CD4-positive, alpha-beta T cell (primary cell): ENCODE data around the gene TPD52L1. TPM values are rescaled to one million over a fixed set of nuclear protein-coding genes. Genes with fewer than 3 reads are reported as not detected.

Experiments
- ATAC-seq: fragments of 200-7000 bp; cut with Tn5 transposase; one replicate; pipeline ENCODE4 v1.10.0; 2022; ENCODE audit warnings: mild to moderate bottlenecking; ENCODE audit not compliant: poor library complexity
- CTCF ChIA-PET: fragments of 350-600 bp; sonication (Branson Sonifier 250); formaldehyde crosslinking; loops from one replicate; lab custom pipeline; 2021; ENCODE audit warnings: antibody characterized with exemption, inconsistent platforms; lab: Charles Lee
- POLR2A ChIA-PET: fragments of 350-600 bp; sonication (Branson Sonifier 250); formaldehyde crosslinking; loops from one replicate; lab custom pipeline; 2021; ENCODE audit warnings: antibody characterized with exemption, inconsistent platforms; lab: Charles Lee
- DNase-seq, 14 experiments: peaks; one replicate each; pipeline ENCODE4 v3.0.0-alpha.2; 2013 to 2020; ENCODE audit warnings: mixed read lengths in 2 of 14
- H3K27ac ChIP-seq, 2 donors: one replicate each; pipeline versions ENCODE4 v1.5.1 to v1.7.0; 2013; ENCODE audit warnings: low read length in 2 of 2, low read depth in 1 of 2, mild to moderate bottlenecking in 1 of 2
- H3K27me3 ChIP-seq, 2 experiments: 1 replicate in 1 of 2; 2 replicates in 1 of 2; pipeline versions ENCODE4 v1.6.1 to v1.7.0; 2013; ENCODE audit warnings: low read length in 2 of 2, control low read depth in 1 of 2, mild to moderate bottlenecking in 1 of 2, moderate library complexity in 1 of 2; ENCODE audit not compliant: insufficient read depth in 2 of 2, control insufficient read depth in 1 of 2
- H3K36me3 ChIP-seq: one replicate; pipeline ENCODE4 v1.6.1; 2013; ENCODE audit warnings: low read length, control low read depth; ENCODE audit not compliant: insufficient read depth
- H3K4me1 ChIP-seq: one replicate; pipeline ENCODE4 v1.6.1; 2013; ENCODE audit warnings: low read length, control low read depth; ENCODE audit not compliant: insufficient read depth
- H3K4me3 ChIP-seq: one replicate; pipeline ENCODE4 v1.5.1; 2013; ENCODE audit warnings: mild to moderate bottlenecking, low read length, moderate library complexity
- H3K9me3 ChIP-seq, 2 experiments: 1 replicate in 1 of 2; 2 replicates in 1 of 2; pipeline versions ENCODE4 v1.6.1 to v1.7.0; 2013; ENCODE audit warnings: low read length in 2 of 2, mild to moderate bottlenecking in 2 of 2, control low read depth in 1 of 2, moderate library complexity in 1 of 2; ENCODE audit not compliant: control insufficient read depth in 1 of 2, insufficient read depth in 1 of 2
- H3K27ac Mint-ChIP-seq: one replicate; pipeline ENCODE4 v1.8.0; 2020; ENCODE audit warnings: mixed read lengths
- H3K27me3 Mint-ChIP-seq: one replicate; pipeline ENCODE4 v1.8.0; 2021; ENCODE audit warnings: mixed read lengths
- H3K36me3 Mint-ChIP-seq: one replicate; pipeline ENCODE4 v1.8.0; 2021; ENCODE audit warnings: low read depth, mixed read lengths
- H3K4me1 Mint-ChIP-seq: one replicate; pipeline ENCODE4 v1.8.0; 2021; ENCODE audit warnings: low read depth, mixed read lengths
- H3K4me3 Mint-ChIP-seq: one replicate; pipeline ENCODE4 v1.8.0; 2020; ENCODE audit warnings: mild to moderate bottlenecking, mixed read lengths
- H3K9me3 Mint-ChIP-seq: one replicate; pipeline ENCODE4 v1.8.0; 2020; ENCODE audit warnings: mixed read lengths
- CTCF ChIP-seq: fragments of 200-600 bp; IDR thresholded peaks from one replicate; pipeline ENCODE4 v1.8.0; 2022; ENCODE audit warnings: antibody characterized with exemption, mild to moderate bottlenecking
- intact Hi-C, 2 experiments: fragments of 100-400 bp; cut with DNase I in 1 of 2; cut with micrococcal nuclease in 1 of 2; formaldehyde crosslinking; loops; one replicate each; pipeline versions ENCODE4 v1.15.1 to v1.9.0; 2023 to 2025; cut with DNase I, micrococcal nuclease
- total RNA-seq, 174 experiments: library from RNA in 2 of 174; stranded (reverse) in 2 of 174; gene quantifications; one replicate each; pipeline ENCODE4 v1.2.3 and lab custom pipeline; 2021 to 2026

The TPD52L1 gene
- total RNA-seq, 2 experiments from 2014 or later = not detected

- no peaks in the 10 kb centered on the region for H3K36me3 Mint-ChIP-seq
- no peak overlapping the region for H3K27ac Mint-ChIP-seq
- peaks cover 17% of the 10 kb centered on the region for H3K4me1 Mint-ChIP-seq
- Histone ChIP-seq H3K4me1 (peaks cover 6% of the 10 kb centered on the region), H3K27ac (no peak overlapping the region), H3K36me3 (no peaks in the 10 kb centered on the region), H3K9me3 (no peaks in the 10 kb centered on the region), H3K4me3 (no peak overlapping the region), H3K27me3 (no peaks in the 10 kb centered on the region)
- H3K9me3 Mint-ChIP-seq = no peaks in the 10 kb centered on the region
- POLR2A ChIA-PET = no interaction called here
- TF ChIP-seq CTCF = no peak
- no peak overlapping the region for H3K4me3 Mint-ChIP-seq
- no peak for ATAC-seq
- intact Hi-C loops = no loop called here
- H3K27me3 Mint-ChIP-seq = peaks cover 32% of the 10 kb centered on the region
- CTCF ChIA-PET = no interaction called here
- no peak for DNase-seq
These were observed 154.5 kb downstream of the TPD52L1 start for GRCh38 chr6:125307964-125308615.

- Histone ChIP-seq H3K36me3 (no peaks in the 10 kb centered on the region), H3K4me1 (no peaks in the 10 kb centered on the region), H3K4me3 (no peak overlapping the region), H3K9me3 (no peaks in the 10 kb centered on the region), H3K27me3 (no peaks in the 10 kb centered on the region), H3K27ac (no peak overlapping the region)
- no peak overlapping the region for H3K27ac Mint-ChIP-seq
- ChIA-PET POLR2A (interaction anchor here (0.9 to 2.2 kb wide), 3 partner anchors 437 to 480 kb away, joined by 4 to 9 read pairs (median 6); partner anchors contain the start of gene NCOA7), CTCF (interaction anchor here (0.7 to 1.0 kb wide), 5 partner anchors 442 to 665 kb away, joined by 3 to 4 read pairs (median 3); no protein-coding TSS in a partner anchor)
- peaks cover 31% of the 10 kb centered on the region for H3K27me3 Mint-ChIP-seq
- H3K4me1 Mint-ChIP-seq = peaks cover 3% of the 10 kb centered on the region
- ATAC-seq (peak; percentile 91), DNase-seq (peak in 4 of 14 experiments; percentile 25 to 73 (median 70))
- peak; percentile 79 for TF ChIP-seq CTCF
- no peaks in the 10 kb centered on the region for H3K36me3 Mint-ChIP-seq
- no peak overlapping the region for H3K4me3 Mint-ChIP-seq
- intact Hi-C loops = loop anchor here (1.0 to 5.0 kb wide), 6 partner anchors 442 to 1881 kb away; partner anchors contain the start of gene HINT3 (in 1 of the 2)
- H3K9me3 Mint-ChIP-seq = no peaks in the 10 kb centered on the region
These were observed 157.5 kb downstream of the TPD52L1 start for GRCh38 chr6:125310994-125311649.

GRCh38 chr6:125312478-125312877, 158.9 kb downstream of the TPD52L1 start:
- H3K4me3 ChIP-seq = no peak overlapping the region
- Mint-ChIP-seq H3K27me3 (peaks cover 27% of the 10 kb centered on the region), H3K4me3 (no peak overlapping the region), H3K9me3 (no peaks in the 10 kb centered on the region), H3K36me3 (no peaks in the 10 kb centered on the region), H3K27ac (no peak overlapping the region), H3K4me1 (peaks cover 3% of the 10 kb centered on the region)
- intact Hi-C loops = loop anchor here (1.0 to 5.0 kb wide), 4 partner anchors 441 to 1880 kb away; partner anchors contain the start of gene HINT3 (in 1 of the 2)
- no peak overlapping the region for H3K27ac ChIP-seq
- H3K4me1 ChIP-seq = no peaks in the 10 kb centered on the region
- CTCF ChIA-PET = interaction anchor here (0.9 to 1.3 kb wide), 2 partner anchors 440 to 454 kb away, joined by 3 to 4 read pairs; no protein-coding TSS in a partner anchor
- H3K27me3 ChIP-seq = peaks cover 0 to 8% of the 10 kb centered on the region in 2 experiments
- DNase-seq = no peak
- no peaks in the 10 kb centered on the region for H3K36me3 ChIP-seq
- TF ChIP-seq CTCF = no peak
- no peak for ATAC-seq
- no peaks in the 10 kb centered on the region for H3K9me3 ChIP-seq
- POLR2A ChIA-PET = interaction anchor here (2.2 kb wide), 1 partner anchor 478 kb away, joined by 9 read pairs; the partner anchor contains the start of gene NCOA7
